Duodenal mucosa (tissue), 2 donors: ENCODE data around the gene NLRC5.

Source experiments
- H3K27ac ChIP-seq: one replicate; pipeline ENCODE4 v1.7.0; 2013; ENCODE audit warnings: low read depth, low read length
- H3K27me3 ChIP-seq, 2 donors: one replicate each; pipeline ENCODE4 v1.7.0; 2013; ENCODE audit warnings: low read length in 2 of 2, control low read depth in 1 of 2; ENCODE audit not compliant: insufficient read depth in 2 of 2, control insufficient read depth in 1 of 2
- H3K36me3 ChIP-seq, 2 donors: one replicate each; pipeline ENCODE4 v1.7.0; 2013; ENCODE audit warnings: low read length in 2 of 2, control low read depth in 1 of 2; ENCODE audit not compliant: insufficient read depth in 2 of 2, control insufficient read depth in 1 of 2
- H3K4me1 ChIP-seq, 2 donors: one replicate each; pipeline ENCODE4 v1.7.0; 2013; ENCODE audit warnings: low read length in 2 of 2, control low read depth in 1 of 2; ENCODE audit not compliant: insufficient read depth in 2 of 2, control insufficient read depth in 1 of 2
- H3K4me3 ChIP-seq, 2 donors: one replicate each; pipeline ENCODE4 v1.7.0; 2013; ENCODE audit warnings: low read length in 2 of 2, low read depth in 1 of 2
- H3K9ac ChIP-seq, 2 donors: one replicate each; pipeline ENCODE4 v1.7.0; 2013; ENCODE audit warnings: low read length in 2 of 2, low read depth in 1 of 2
- H3K9me3 ChIP-seq, 2 donors: one replicate each; pipeline ENCODE4 v1.7.0; 2013; ENCODE audit warnings: low read length in 2 of 2, control low read depth in 1 of 2; ENCODE audit not compliant: control insufficient read depth in 1 of 2

The NLRC5 gene

DNA sequence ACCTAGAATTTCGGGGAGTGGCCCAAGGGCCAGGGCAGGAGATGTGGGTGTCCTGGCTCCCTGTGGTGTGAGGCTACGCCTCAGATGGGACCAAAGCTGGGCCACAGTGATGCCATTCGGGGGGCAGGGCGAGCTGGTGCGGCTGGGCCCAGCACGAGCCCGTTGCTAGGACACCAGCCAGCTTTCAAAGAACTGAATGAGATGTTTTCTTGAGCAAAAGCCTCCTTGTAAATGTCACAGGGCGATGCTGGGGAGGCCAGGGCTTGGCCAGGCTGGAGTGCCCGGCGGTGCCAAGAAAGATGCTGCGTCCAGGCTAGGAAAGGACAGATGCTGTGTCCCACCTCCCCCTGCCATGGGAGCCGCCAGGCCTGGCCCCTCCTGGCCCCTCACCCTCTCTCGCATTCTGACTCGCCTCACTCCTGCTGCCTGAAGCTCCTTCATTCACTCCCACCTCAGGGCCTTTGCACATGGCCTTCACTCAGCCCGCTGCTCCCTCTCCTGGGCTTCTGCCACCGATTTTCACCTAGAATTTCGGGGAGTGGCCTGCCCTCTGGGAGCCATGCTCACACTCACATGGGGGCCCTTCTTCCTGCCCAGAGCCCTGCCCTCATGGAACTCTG is 142.1 kb downstream of the NLRC5 start:
- H3K9ac ChIP-seq = no peak overlapping the region
- H3K4me1 ChIP-seq = peaks cover 26 to 28% of the 10 kb centered on the region in 2 donors
- H3K4me3 ChIP-seq = no peak overlapping the region
- H3K27ac ChIP-seq = no peak overlapping the region
- no peaks in the 10 kb centered on the region for H3K27me3 ChIP-seq
- H3K36me3 ChIP-seq = no peaks in the 10 kb centered on the region
- H3K9me3 ChIP-seq = no peaks in the 10 kb centered on the region

DNA sequence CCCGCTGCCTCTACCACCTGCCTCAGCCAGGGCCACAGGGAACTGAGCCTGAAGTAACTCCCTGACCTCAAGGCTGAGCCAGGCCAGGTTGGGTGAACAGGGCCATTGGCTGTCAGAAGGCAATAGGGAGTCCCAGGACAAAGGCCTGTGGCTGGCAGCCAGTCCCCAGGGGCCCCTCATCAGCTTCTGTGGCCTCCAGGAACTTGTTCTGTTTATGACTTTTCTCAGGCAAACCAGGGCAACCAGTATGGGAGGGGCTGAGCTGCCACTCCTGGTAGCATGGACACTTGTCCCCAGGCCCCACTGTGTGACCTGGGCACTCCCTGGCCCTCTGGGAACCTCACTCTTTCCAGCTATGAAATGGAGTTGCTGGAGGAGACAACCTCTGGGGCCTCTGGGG is 143.1 kb downstream of the NLRC5 start:
- Histone ChIP-seq H3K27ac (no peak overlapping the region), H3K27me3 (no peaks in the 10 kb centered on the region), H3K4me3 (no peak overlapping the region), H3K9me3 (no peaks in the 10 kb centered on the region), H3K36me3 (no peaks in the 10 kb centered on the region), H3K4me1 (peaks cover 26 to 28% of the 10 kb centered on the region in 2 donors), H3K9ac (no peak overlapping the region)

DNA sequence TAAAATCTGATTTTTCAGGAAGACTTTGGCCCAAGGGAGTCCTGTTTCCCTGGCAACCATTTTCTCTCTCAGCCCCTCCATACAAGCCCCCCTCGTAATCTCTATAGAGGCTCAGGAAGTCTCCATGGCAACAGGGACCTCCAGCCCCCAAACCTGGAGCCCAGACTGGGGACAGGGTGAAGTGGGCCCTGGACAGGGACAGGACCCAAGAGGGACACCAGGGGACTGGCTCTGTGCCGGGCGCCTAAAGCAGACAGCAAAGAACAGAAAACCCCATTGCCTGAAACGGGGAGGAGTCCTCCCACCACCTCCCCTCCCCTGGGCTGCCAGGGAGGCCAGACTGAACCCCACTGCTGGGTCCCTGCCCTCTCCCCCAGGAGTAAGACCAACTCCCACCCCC is 143.7 kb downstream of the NLRC5 start:
- H3K27ac ChIP-seq = no peak overlapping the region
- no peaks in the 10 kb centered on the region for H3K36me3 ChIP-seq

More for the DNA sequence above, 143.7 kb downstream of the NLRC5 start:
- Histone ChIP-seq H3K9me3 (no peaks in the 10 kb centered on the region), H3K4me1 (peaks cover 26 to 28% of the 10 kb centered on the region in 2 donors), H3K27me3 (no peaks in the 10 kb centered on the region), H3K4me3 (no peak overlapping the region), H3K9ac (no peak overlapping the region)
